Activated CD8-positive, alpha-beta memory T cell treated with anti-CD3 and anti-CD28 coated beads, Interleukin-2, amount 50 U/mL, for 1 hour (primary cell): ENCODE measurements around the gene RNF224.

Experiments used
- DNase-seq: peaks from one replicate; pipeline ENCODE4 v3.0.0-alpha.2; 2020; ENCODE audit errors: extremely low read depth

Gene RNF224

DNA sequence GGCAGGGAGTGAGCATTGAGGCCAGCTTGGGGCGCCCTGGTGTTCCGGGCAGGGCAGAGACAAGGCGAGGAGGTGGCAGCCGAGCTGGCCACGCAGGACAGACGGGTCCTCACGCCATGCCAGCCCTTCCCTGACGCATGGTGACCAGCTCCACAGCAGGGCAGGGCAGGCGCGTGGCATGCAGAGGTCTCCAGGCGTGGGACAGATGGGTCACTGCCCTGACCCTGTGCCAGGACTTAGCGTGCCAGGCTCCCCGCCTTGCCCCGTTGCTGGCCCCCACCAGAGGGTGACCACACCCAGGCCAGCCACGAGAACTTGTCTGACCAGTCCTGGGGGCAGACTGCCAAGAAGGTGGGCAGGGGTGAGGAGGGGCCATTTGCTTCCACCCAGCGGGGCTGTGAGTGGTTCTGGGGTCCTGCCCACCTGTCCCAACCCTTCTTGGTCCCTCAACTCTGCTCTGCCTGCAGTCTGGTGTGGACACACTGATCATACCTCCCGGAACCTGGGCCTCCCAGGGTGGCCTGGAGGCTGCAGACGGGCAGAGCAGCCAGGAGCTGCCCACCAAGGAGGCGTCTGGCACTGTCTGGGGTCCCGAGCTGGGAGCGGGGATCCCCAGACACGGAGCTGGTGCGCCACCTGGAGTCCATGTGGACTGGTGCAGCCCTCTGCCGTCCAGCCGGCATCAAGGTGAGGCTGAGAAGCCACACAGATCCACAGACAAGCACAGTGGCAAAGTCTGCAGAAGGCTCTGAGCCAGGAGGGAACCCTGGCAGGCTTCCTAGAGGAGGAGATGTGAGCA, at the start of gene RNF224:
Gene RNF224, plus strand, starts transcription at position 449 of the 799 bp plus-strand sequence. CDS start 834 bp downstream, outside the sequence.
- DNase-seq, result peak; percentile 61

DNA sequence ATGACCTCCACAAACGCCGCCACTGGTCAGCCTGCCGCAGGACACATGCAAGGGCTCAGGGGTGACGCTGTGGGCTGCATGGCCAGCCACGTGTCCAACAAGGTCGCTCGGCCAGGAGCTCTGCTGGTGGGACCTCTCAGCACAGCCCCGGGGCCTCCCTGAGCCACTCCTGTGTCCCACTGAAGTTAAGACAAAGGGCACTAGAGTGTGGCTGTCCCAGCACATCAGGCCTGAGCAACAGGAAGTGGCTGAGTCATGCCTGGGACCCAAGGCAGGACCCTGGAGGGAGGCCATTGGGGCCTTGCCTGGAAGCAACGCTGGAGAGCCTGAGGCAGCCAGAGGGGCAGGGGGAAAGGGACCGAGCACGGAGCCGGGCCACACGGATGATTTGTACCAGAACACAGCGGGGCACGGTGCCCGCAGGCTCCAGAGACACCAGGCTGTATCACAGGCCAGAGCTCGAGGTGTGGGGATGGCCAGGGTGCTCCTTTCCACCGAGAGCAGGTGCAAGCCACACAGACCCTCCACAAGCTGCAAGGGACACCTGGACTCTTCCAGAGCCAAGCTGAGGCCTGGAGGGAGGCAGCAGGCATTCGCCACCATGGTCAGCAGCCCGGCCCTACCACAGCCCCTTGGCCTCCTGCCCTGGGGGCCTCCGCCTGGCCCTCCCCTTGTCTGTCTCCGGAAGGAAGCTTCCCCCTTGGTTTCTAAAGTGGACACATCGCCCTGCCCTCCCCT, 48.9 kb upstream of the RNF224 start:
- no peak for DNase-seq

DNA sequence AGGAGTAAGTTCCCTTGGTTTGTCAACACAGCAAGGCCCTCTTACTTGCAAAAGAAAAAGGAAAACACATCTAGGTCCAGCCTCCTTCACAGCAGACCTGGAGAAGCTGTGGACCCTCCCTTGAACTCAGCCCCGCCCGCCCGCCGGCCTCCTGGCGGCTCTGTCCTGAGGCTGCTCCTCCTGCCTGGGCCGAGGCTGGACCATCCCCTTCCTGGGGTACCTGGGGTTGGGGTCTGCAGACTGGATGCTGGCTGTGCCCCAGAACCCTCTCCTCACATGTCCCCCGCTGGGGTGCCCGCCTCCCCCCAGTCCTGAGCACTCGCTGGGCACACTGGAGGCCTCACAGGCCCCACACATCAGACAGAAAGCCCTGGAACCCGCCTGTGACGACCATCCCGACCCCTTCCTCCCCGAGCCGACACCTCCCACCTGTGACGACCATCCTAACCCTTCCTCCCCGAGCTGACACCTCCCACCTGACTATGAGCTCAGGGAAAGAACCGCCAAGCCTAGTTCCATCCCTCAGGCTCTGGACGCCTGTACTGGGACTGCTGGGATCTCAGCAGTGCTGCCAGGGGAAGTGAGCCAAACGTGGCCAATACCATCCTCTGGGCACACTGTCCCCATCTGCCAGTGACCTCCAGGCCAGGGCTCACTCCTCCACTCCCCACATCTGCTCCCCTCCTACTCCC, 48.2 kb upstream of the RNF224 start:
- DNase-seq, result no peak

DNA sequence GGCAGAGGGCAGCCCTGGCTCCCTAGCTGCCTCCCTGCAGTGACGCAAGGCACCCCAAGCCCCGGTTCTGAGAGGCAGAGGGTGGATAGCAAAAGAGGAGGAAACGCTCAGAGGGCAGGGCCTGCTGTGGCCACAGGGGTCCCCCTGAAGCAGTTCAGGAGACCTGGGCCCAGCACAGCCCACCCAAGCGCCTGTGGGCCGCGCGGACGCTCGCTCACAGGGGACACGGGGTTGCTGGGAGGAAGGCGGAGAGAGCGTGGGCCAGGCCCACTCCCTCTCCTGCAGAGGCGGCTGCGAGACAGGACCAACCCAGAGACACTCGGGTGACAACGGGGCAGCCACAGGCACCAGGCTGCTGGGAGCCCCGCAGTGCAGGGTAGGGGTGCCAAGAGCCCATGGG, 47.5 kb upstream of the RNF224 start:
- no peak for DNase-seq

DNA sequence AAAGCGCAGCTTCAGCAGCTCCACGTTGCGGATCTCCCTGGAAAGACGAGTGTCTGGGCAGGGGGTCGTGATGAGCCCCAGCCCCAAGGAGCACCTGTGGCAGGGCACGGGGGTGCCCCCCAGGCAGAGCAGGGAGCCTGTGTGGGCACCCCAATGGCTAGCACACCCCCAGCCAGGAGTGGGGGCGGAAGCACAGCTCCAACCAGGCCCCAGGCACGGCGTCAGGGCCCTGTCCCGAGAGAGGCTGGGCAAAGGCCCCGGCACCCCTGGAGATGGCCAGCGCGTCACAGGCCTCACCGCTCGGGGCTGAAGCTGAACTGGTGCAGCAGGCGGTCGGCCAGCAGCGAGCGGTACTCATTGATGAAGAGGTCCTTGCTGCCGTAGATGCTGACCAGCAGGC, 46.8 kb upstream of the RNF224 start:
- no peak for DNase-seq

DNA sequence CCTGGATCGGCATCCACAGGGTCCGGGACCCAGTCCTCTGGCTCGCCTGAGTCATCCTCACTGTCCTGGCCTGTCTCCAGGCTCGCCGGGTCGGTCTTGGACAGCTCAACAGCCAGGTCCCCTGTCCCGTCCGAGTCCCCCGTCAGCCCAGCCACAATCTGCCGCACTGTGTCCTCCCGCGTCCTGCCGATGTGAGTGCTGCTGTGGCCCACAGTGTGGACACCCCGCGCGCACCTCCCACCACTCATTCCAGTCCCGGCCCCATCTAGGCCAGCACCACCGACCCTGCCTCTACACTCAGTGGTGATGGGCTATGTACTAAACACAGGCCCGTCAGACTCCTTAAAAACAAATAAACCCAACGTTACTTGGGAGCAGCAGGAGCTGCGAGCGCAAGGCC, 45.6 kb upstream of the RNF224 start:
- DNase-seq, result no peak

DNA sequence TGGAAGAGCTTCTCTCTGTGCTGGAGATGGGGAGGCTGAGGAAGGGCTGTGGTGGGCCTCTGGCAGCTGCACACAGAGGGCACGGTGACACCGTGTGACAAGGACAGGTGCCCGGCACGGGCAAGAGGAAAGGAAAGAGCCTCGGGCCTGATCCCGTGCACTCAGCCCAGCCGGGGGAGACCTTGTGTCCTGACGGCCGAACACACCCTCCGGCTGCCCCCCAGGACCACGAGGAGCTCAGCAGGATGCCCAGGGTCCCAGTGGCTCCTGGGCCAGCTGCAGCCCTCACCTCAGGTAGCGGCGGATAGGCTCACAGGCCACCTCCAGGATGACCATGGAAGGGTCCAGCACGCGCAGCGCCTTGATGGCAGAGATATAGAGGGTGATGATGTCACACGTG, 44.5 kb upstream of the RNF224 start:
- DNase-seq, result no peak

DNA sequence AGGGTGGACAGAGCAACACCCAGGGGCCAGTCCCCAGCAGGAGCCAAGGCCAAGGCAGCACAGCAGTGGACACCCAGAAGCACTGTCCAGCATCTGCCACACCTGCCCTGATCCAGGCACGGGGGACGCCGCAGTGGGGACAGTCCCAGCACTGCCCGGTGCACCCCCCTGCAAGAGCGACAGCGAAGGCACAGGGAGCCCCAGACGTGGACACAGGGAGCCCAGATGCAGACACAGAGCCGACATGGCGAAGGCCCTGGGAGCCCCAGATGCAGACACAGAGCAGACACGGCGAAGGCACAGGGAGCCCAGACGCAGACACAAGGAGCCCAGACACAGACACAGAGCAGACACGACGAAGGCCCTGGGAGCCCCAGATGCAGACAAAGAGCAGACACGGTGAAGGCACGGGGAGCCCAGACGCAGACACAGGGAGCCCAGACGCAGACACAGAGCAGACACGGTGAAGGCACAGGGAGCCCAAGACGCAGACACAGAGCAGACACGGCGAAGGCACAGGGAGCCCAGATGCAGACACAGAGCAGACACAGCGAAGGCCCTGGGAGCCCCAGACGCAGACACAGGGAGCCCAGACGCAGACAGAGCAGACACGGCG, 43.2 kb upstream of the RNF224 start:
- DNase-seq, result no peak

DNA sequence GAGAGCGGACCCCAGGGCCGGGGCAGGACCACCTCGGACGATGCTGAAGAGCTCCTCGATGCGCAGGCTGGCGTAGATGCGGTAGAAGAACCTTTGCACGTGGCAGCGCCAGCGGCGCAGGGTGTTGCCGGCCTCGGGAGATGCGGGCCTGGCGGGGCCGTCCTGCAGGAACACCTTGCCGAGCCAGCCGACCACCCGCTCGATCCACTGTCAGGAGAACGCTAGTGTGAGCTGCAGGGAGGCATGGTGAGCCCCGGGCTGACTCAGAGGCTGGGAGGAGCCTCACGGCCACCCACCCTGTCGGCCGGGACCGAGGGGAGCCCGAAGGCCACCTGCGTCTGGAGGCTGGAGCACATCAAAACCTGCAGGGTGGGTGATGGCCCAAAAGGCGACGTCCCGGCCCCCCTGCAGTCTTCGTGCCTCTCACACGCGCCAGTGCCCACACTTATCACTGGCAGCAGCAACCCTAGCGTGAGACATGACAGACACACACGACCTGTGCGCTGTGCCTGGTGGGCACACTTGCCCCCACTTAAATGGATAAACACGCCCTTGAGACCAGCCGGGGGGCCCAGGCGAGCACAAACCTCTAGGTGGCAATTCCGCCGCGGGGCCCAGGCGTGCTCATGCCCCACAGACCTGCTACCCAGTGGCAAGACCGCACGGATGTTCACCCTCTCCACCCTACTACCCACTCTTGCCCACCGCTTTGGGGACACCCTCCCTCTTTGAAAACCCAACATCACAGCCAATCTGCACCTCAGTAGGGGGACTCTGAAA, 42.2 kb upstream of the RNF224 start:
- DNase-seq, result no peak

DNA sequence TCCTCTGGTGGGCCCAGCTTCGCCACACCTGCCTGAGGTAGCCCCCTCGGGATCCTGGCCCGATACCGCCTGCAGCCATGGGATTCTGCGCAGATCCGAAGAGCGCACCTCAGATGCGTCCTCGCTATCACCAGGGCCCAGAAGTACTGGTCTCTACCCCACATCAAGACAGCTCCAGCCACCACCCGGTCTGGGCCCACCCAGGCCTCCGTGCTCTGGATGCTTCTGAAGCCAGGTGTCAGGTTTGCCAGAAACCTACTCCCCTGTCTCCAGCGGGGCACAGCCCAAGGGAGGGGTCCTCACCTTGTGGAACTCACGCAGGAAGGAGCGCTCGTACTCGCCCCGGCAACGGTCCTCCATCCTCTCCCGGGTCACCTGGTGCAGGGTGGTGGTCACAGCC, 41.4 kb upstream of the RNF224 start:
- no peak for DNase-seq

DNA sequence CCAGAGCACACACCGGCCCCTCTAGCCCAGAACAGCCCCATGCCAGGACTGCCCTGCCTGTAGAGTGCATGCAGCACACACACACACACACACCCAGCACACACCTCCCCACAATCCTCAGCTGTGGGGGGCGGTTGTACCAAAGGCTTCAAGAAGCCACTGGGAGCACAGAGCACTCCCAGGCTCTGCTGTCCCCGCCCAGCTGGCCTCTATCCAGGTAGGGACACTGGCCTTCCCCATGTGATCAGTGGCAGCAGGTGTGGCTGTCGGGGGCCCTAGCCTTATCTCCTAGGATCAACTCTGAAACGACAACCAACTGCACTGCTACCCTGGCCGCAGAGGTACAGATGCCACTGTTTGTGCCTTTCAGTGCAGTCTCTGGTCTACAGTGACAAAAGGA, 40.9 kb upstream of the RNF224 start:
- no peak for DNase-seq

DNA sequence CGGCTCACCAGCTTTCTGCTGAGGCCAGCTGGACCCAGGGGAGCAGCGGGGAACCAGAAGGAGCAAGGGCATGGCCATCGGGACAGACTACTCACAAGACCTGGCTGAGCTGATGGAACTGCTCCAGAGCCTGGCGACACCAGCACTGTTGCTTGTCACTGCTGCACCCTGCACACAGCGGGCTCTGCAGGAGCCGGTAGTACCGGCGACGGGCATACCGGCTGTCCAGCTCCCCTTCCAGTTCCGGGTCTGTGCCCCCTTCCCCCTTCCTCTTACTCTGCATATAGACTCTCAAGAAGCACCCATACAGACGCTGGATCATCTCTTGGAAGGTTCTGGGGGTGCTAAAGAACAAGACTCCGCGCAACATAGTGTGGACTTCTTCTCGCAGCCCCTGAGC, 39.9 kb upstream of the RNF224 start:
- DNase-seq, result no peak

DNA sequence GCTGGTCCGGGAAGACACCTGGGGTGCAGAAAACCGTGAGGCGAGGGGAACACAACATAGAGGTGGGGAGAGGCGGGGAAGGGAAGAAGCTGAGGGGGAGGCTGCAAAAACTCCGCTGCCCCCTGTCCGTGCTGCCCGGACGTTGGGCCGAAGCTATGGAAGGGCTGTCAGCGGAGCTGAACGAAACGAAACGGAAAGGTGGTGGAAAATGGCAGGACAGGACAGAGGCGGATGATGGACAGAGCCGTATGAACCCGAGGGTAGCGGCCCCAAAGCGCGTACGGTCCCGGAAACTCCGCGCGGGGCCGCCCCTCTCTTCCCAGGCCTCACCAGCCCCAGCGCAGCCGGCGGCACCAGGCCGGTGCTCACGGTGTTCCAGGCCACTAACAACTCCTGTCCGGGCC, 39.2 kb upstream of the RNF224 start:
- no peak for DNase-seq

DNA sequence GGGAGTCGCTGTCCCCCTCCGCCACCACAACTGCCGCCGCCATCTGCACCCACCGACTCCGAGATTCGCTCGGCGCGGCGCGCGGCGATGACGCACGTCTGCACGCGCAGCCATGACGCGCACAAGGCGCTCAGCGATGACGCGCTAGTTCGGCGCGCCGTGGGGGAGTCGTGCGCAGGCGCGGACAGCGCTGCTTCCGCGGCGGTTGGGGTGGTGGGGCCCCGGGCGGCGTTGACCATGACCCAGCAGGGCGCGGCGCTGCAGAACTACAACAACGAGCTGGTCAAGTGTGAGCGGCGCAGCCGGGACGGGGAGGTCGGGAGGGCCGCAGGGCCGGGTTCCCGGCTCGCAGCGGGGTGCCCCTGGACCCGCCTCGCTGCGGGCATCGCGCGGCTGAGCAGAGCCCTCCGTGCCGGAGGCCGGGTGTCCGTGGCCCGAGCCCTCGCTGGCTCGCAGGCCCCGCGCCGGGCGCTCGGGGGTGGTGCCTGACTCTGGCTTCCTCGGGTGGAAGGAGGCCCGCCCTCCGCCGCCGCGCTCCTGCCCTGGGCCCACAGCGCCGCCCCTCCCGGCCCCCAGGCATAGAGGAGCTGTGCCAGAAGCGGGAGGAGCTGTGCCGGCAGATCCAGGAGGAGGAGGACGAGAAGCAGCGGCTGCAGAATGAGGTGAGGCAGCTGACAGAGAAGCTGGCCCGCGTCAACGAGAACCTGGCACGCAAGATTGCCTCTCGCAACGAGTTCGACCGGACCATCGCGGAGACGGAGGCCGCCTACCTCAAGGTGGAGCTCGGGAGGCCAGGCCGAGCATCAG, 38.6 kb upstream of the RNF224 start, which contains the start of the genes ANAPC2 and SSNA1:
Gene ANAPC2, minus strand, starts transcription at position 71 of the 807 bp plus-strand sequence. Its CDS starts 28 bp downstream, at position 43.
Gene SSNA1, plus strand, starts transcription at position 187 of the 807 bp plus-strand sequence. Its CDS starts 51 bp downstream, at position 238.
- peak; percentile 62 for DNase-seq

DNA sequence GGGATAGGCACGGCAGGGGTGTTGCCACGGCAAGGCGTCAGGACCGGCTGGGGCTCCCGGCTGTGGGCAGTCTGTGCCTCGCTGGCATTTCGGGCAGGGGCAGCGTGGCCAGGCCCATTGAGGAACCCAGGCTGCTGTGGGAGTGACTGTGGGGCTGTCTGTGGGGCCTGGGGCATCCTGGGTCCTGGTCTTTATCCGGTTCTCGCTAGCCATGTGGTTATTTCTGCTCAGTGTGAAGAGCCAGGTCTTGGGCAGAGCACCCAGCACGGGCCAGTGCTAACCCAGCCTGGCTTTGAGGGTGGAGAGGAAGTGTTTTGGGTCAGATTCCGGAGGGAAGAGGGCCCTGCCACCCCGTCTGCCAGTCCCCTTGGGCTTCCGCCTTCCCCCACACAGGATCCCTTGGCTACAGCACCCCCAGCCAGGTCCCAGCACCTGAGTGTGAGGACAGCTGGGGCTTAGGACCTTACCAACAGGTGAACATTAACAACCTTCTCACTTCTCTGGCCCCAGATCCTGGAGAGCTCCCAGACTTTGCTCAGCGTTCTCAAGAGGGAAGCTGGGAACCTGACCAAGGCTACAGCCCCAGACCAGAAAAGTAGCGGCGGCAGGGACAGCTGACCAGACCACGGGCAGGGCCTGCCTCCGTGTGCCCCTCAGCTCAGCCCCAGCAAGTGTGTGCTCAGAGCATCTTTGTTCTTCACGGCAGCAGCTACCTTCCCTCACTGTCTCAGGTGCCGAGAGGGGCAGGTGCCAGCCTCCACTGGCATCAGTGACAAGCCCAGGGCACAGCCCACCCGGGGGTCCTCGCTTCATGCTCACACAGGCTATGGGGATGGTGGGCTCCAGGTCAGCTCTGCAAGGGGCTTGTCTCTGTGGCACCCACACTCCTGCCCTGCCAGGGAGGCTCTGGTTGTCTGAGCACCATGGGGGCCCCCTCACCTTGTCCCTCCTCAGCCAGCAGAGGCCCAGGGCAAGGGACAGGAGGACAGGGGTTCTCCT, 37.7 kb upstream of the RNF224 start:
- DNase-seq, result no peak

DNA sequence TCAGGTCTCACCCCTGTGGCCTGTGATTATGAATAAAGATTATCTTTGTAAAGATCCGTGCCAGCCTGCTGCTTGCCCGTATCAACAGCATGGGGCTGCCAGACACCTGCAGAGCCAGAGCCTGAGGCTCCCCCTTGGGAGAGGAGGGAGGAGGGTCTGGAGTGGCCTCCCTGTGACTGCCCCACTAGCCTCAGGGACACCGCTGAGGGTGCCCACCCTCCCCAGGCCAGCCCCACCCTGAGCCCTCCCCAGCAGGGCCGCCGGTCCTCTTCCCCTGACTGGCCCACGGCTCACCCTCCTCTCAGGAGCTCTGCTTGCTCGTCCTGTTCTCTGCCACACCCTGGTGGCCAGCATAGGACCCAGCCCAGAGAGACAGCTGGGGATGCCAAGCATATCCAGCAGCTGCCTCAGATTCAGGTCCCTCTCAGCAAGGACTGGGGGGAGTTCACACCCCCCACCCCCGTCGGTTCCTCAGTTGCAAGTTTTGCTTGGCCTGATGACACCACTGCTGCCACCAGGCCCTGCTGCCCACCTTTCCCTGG, 36.9 kb upstream of the RNF224 start:
- no peak for DNase-seq

DNA sequence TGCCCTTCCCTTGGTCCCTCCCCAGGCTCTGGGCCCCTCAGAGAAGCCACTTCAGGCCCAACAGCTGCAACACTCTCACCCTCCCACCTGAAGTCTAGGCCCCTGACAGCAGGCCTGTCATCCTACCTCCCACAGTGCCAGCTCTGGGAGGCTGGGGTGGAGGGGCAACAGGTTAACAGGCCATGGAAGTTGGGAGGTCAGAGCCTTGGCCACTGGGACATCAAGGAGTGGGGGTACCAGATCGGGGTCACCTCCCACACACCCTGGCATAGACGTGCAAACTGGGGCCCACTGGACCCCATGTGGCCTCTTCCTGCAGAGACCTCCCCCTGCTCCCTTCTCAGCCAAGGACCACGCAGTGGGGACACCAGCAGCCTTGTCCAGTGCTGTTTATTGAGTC, 36.1 kb upstream of the RNF224 start:
- DNase-seq, result no peak

DNA sequence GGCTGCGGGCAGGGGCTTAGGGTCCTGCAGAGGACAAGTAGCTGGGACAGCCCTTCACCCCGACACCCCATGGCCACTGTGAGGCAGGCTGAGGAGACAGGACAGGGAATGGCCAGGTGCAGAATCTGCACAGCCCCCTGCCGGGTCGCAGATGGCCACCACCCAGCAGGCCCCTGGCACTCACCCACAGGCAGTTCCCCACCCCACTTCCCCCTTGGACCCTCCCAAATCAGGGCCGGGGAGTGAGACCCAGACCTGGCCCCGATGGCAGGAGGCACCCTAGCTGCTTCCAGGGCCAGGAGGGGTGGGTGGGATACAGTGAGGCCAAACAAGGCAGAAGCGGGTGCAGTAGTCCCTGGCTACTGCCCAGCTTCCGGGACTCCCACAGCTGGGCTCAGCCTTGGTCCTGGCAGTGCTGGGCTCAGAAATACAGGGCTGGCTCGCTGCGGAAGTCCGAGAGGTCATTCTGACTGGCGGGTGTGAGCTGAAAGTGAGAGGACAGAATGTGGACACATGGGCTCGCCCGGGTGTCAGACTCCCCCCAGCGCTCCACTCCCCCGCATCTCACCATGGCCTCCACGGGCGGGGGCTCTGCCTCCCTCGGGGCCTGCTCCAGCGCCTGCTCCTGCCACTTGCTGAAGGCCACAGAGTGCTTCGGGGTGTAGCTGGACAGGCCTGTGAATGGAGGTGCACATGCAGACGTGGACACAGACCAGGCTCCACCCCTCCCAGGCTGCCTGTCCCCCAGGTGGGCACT, 35.4 kb upstream of the RNF224 start:
- DNase-seq, result no peak
